Parathyroid adenoma (tissue), 2 donors: Measurements from ENCODE around the gene SPRY4.
"Not testable (repeated sequence)": the region's sequence is repeated elsewhere in the genome, so short reads cannot be mapped to it uniquely, and the experiment has no call there.

ENCODE experiments used
- H2AFZ ChIP-seq: fragments of 300-600 bp; sonication (generic); one replicate; pipeline ENCODE4 v1.7.0; 2017; ENCODE audit warnings: antibody characterized with exemption, mild to moderate bottlenecking
- H3K27ac ChIP-seq: fragments of 300-600 bp; sonication (generic); one replicate; pipeline ENCODE4 v1.7.0; 2017
- H3K27me3 ChIP-seq: fragments of 300-600 bp; sonication (generic); one replicate; pipeline ENCODE4 v1.7.0; 2017; ENCODE audit warnings: low read length; ENCODE audit not compliant: control insufficient read depth, insufficient read depth
- H3K36me3 ChIP-seq: fragments of 300-600 bp; sonication (generic); one replicate; pipeline ENCODE4 v1.7.0; 2017; ENCODE audit warnings: low read length; ENCODE audit not compliant: control insufficient read depth, insufficient read depth
- H3K4me1 ChIP-seq: fragments of 300-600 bp; sonication (generic); one replicate; pipeline ENCODE4 v1.7.0; 2017; ENCODE audit warnings: control low read depth
- H3K4me2 ChIP-seq: fragments of 300-600 bp; sonication (generic); one replicate; pipeline ENCODE4 v1.7.0; 2017; ENCODE audit warnings: low read length
- H3K4me3 ChIP-seq: fragments of 300-600 bp; sonication (generic); one replicate; pipeline ENCODE4 v1.7.0; 2017; ENCODE audit warnings: low read depth, low read length
- H3K79me2 ChIP-seq: fragments of 300-600 bp; sonication (generic); one replicate; pipeline ENCODE4 v1.7.0; 2017; ENCODE audit warnings: control low read depth
- H3K9ac ChIP-seq: fragments of 300-600 bp; sonication (generic); one replicate; pipeline ENCODE4 v1.7.0; 2017; ENCODE audit warnings: mild to moderate bottlenecking
- H3K9me3 ChIP-seq: fragments of 300-600 bp; sonication (generic); one replicate; pipeline ENCODE4 v1.7.0; 2017; ENCODE audit warnings: low read length; ENCODE audit not compliant: control insufficient read depth
- CTCF ChIP-seq: fragments of 300-600 bp; sonication (generic); IDR thresholded peaks from one replicate; pipeline ENCODE4 v1.7.0; 2017; ENCODE audit warnings: antibody characterized with exemption, mild to moderate bottlenecking
- donor health status: primary hyperparathyroidism.

SPRY4 gene

GRCh38 chr5:142353071-142353472 lies 28.3 kb upstream of the SPRY4 start:
- no peak for TF ChIP-seq CTCF
- Histone ChIP-seq H3K4me2 (no peak overlapping the region), H3K27ac (no peak overlapping the region), H3K4me3 (no peak overlapping the region), H3K4me1 (peaks cover 2% of the 10 kb centered on the region), H3K27me3 (no peaks in the 10 kb centered on the region), H3K9me3 (no peaks in the 10 kb centered on the region), H2AFZ (no peak overlapping the region), H3K36me3 (no peaks in the 10 kb centered on the region), H3K79me2 (no peaks in the 10 kb centered on the region), H3K9ac (no peak overlapping the region)

GRCh38 chr5:142350021-142350420 lies 25.2 kb upstream of the SPRY4 start:
- no peak overlapping the region for H3K27ac ChIP-seq
- no peak for TF ChIP-seq CTCF
- no peak overlapping the region for H3K4me2 ChIP-seq

GRCh38 chr5:142346706-142347105 lies 21.9 kb upstream of the SPRY4 start:
- no peak for TF ChIP-seq CTCF
- Histone ChIP-seq H2AFZ (no peak overlapping the region), H3K27me3 (no peaks in the 10 kb centered on the region), H3K4me2 (no peak overlapping the region), H3K4me1 (no peaks in the 10 kb centered on the region), H3K9ac (no peak overlapping the region), H3K4me3 (no peak overlapping the region), H3K9me3 (no peaks in the 10 kb centered on the region), H3K79me2 (no peaks in the 10 kb centered on the region), H3K36me3 (no peaks in the 10 kb centered on the region), H3K27ac (no peak overlapping the region)

More at GRCh38 chr5:142350021-142350420, 25.2 kb upstream of the SPRY4 start:
- Histone ChIP-seq H3K4me1 (no peaks in the 10 kb centered on the region), H3K9ac (no peak overlapping the region), H3K79me2 (no peaks in the 10 kb centered on the region), H3K4me3 (no peak overlapping the region), H2AFZ (no peak overlapping the region), H3K9me3 (no peaks in the 10 kb centered on the region), H3K27me3 (no peaks in the 10 kb centered on the region), H3K36me3 (no peaks in the 10 kb centered on the region)

- not testable (repeated sequence) for H3K4me1 ChIP-seq, H3K4me3 ChIP-seq, H3K4me2 ChIP-seq, H3K36me3 ChIP-seq, H3K9ac ChIP-seq, H2AFZ ChIP-seq, H3K27ac ChIP-seq, H3K79me2 ChIP-seq, H3K27me3 ChIP-seq, H3K9me3 ChIP-seq
These were observed 20.1 kb upstream of the SPRY4 start for GRCh38 chr5:142344915-142345314.

GRCh38 chr5:142343531-142343930 lies 18.7 kb upstream of the SPRY4 start:
- Histone ChIP-seq H3K27me3 (no peaks in the 10 kb centered on the region), H3K4me3 (no peak overlapping the region), H3K9ac (no peak overlapping the region), H3K27ac (no peak overlapping the region), H3K4me2 (no peak overlapping the region), H2AFZ (no peak overlapping the region), H3K4me1 (no peaks in the 10 kb centered on the region), H3K36me3 (no peaks in the 10 kb centered on the region), H3K9me3 (no peaks in the 10 kb centered on the region), H3K79me2 (no peaks in the 10 kb centered on the region)
- no peak for TF ChIP-seq CTCF
